Kidney capillary endothelial cell (primary cell): ENCODE results near the gene MMP2.

ENCODE experiments used
- DNase-seq: peaks from one replicate; pipeline ENCODE4 v3.0.0-alpha.2; 2018; ENCODE audit warnings: low spot score

MMP2 gene

GRCh38 chr16:55469821-55470532 is 9.0 kb upstream of the MMP2 start:
- no peak for DNase-seq

GRCh38 chr16:55470533-55471371 is 8.2 kb upstream of the MMP2 start:
- no peak for DNase-seq

GRCh38 chr16:55471448-55472097 is 7.4 kb upstream of the MMP2 start:
- peak; percentile 63 for DNase-seq

- no peak for DNase-seq
These were observed 5.4 kb upstream of the MMP2 start for GRCh38 chr16:55473587-55473986.

- no peak for DNase-seq
These were observed 4.2 kb upstream of the MMP2 start for GRCh38 chr16:55474821-55475220.

- DNase-seq = no peak
These were observed 3.1 kb upstream of the MMP2 start for GRCh38 chr16:55475919-55476318.

GRCh38 chr16:55476625-55477533 is 2.1 kb upstream of the MMP2 start:
- no peak for DNase-seq

GRCh38 chr16:55477736-55478135 is 1.3 kb upstream of the MMP2 start:
- no peak for DNase-seq

- no peak for DNase-seq
These were observed 587 bp downstream of the MMP2 start for GRCh38 chr16:55479430-55480140.

GRCh38 chr16:55480228-55480655 is 1.2 kb downstream of the MMP2 start:
- no peak for DNase-seq

GRCh38 chr16:55481023-55481422 is 2.0 kb downstream of the MMP2 start:
- DNase-seq = no peak

GRCh38 chr16:55482056-55482455 is 3.1 kb downstream of the MMP2 start:
- no peak for DNase-seq

GRCh38 chr16:55487048-55487803 is 8.2 kb downstream of the MMP2 start:
- DNase-seq = no peak

- no peak for DNase-seq
These were observed 9.3 kb downstream of the MMP2 start for GRCh38 chr16:55488306-55488705.

GRCh38 chr16:55489119-55489955 is 10.3 kb downstream of the MMP2 start:
- no peak for DNase-seq

- no peak for DNase-seq
These were observed 10.9 kb downstream of the MMP2 start for GRCh38 chr16:55489956-55490265.

- no peak for DNase-seq
These were observed 11.3 kb downstream of the MMP2 start for GRCh38 chr16:55490301-55490700.

- no peak for DNase-seq
These were observed 12.7 kb downstream of the MMP2 start for GRCh38 chr16:55491691-55492090.

GRCh38 chr16:55492756-55493380 is 13.9 kb downstream of the MMP2 start:
- DNase-seq = no peak
